ENCODE data around the gene ZBTB16. TPM values are rescaled to one million over a fixed set of nuclear protein-coding genes. Genes with fewer than 3 reads are reported as not detected.

The ZBTB16 gene
- total and polyA plus RNA-seq, 2 experiments from 2014 or later, result 0.29 to 1.4 TPM

DNA sequence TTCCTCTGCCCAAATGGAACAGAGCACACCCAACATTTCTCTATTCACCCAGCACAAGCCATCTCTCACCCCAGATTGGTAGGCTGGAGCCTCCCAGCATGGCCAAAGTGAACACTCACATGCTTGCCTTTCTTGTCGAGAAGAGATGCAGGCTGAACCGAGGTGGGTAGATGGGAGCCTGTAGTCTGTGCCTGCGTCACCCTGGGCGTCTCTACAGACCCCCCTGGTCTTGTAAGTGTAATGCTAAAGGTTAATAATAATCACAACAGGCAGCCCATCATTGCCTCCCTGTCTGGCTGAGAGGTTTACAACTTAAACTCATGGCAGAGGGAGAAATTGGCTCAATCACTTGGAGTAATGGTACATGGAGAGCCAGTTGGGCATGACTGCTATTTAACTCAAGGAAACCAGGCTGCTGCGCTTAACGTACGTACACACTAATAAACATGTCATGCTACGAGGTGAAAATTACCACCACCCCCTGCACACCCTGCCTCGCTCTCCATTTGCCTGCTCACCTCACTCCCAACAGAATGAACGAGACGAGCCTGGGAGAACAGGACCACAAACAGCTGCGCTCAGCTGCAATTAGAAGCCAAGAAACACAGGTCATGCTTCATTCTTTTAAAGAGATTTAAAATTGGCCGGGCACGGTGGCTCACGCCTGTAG lies 9.1 kb upstream of the ZBTB16 start:
- Histone ChIP-seq H4K20me1 (replicated peaks; ENCODE audit: insufficient read depth) (no peaks in the 10 kb centered on the region), H3K4me2 (no peak overlapping the region), H3F3A (replicated peaks; ENCODE audit: low read depth) (no peaks in the 10 kb centered on the region), H3K79me2 (replicated peaks; ENCODE audit: insufficient read depth) (no peaks in the 10 kb centered on the region), H3K27me3 (ENCODE audit: insufficient read depth) (peaks cover 11% of the 10 kb centered on the region; the same call in 1 of the 2 replicates), H3K9me2 (ENCODE audit: insufficient read depth) (no peaks in the 10 kb centered on the region), H3K27ac (ENCODE audit: low read depth) (no peak overlapping the region), H3K4me3 (no peak overlapping the region), H3K36me3 (ENCODE audit: insufficient read depth) (no peaks in the 10 kb centered on the region), H3K4me1 (ENCODE audit: insufficient read depth) (peaks cover 17% of the 10 kb centered on the region), H2AFZ (no peak overlapping the region)
- Mint-ChIP-seq H3K27me3 (ENCODE audit: insufficient read depth, low read depth, poor library complexity) (peaks cover 4% of the 10 kb centered on the region), H3K4me1 (peaks cover 16% of the 10 kb centered on the region), H3K27ac (no peak overlapping the region), H3K4me3 (no peak overlapping the region), H3K9me3 (no peaks in the 10 kb centered on the region), H3K36me3 (ENCODE audit: low read depth) (no peaks in the 10 kb centered on the region)
- TF ChIP-seq, protein P1, sequence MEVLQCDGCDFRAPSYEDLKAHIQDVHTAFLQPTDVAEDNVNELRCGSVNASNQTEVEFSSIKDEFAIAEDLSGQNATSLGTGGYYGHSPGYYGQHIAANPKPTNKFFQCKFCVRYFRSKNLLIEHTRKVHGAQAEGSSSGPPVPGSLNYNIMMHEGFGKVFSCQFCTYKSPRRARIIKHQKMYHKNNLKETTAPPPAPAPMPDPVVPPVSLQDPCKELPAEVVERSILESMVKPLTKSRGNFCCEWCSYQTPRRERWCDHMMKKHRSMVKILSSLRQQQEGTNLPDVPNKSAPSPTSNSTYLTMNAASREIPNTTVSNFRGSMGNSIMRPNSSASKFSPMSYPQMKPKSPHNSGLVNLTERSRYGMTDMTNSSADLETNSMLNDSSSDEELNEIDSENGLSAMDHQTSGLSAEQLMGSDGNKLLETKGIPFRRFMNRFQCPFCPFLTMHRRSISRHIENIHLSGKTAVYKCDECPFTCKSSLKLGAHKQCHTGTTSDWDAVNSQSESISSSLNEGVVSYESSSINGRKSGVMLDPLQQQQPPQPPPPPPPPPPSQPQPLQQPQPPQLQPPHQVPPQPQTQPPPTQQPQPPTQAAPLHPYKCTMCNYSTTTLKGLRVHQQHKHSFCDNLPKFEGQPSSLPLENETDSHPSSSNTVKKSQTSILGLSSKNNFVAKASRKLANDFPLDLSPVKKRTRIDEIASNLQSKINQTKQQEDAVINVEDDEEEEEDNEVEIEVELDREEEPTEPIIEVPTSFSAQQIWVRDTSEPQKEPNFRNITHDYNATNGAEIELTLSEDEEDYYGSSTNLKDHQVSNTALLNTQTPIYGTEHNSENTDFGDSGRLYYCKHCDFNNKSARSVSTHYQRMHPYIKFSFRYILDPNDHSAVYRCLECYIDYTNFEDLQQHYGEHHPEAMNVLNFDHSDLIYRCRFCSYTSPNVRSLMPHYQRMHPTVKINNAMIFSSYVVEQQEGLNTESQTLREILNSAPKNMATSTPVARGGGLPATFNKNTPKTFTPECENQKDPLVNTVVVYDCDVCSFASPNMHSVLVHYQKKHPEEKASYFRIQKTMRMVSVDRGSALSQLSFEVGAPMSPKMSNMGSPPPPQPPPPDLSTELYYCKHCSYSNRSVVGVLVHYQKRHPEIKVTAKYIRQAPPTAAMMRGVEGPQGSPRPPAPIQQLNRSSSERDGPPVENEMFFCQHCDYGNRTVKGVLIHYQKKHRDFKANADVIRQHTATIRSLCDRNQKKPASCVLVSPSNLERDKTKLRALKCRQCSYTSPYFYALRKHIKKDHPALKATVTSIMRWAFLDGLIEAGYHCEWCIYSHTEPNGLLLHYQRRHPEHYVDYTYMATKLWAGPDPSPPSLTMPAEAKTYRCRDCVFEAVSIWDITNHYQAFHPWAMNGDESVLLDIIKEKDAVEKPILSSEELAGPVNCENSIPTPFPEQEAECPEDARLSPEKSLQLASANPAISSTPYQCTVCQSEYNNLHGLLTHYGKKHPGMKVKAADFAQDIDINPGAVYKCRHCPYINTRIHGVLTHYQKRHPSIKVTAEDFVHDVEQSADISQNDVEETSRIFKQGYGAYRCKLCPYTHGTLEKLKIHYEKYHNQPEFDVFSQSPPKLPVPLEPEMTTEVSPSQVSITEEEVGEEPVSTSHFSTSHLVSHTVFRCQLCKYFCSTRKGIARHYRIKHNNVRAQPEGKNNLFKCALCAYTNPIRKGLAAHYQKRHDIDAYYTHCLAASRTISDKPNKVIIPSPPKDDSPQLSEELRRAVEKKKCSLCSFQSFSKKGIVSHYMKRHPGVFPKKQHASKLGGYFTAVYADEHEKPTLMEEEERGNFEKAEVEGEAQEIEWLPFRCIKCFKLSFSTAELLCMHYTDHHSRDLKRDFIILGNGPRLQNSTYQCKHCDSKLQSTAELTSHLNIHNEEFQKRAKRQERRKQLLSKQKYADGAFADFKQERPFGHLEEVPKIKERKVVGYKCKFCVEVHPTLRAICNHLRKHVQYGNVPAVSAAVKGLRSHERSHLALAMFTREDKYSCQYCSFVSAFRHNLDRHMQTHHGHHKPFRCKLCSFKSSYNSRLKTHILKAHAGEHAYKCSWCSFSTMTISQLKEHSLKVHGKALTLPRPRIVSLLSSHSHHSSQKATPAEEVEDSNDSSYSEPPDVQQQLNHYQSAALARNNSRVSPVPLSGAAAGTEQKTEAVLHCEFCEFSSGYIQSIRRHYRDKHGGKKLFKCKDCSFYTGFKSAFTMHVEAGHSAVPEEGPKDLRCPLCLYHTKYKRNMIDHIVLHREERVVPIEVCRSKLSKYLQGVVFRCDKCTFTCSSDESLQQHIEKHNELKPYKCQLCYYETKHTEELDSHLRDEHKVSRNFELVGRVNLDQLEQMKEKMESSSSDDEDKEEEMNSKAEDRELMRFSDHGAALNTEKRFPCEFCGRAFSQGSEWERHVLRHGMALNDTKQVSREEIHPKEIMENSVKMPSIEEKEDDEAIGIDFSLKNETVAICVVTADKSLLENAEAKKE (CRISPR knock-in tag; IDR thresholded peaks at IDR 0.05), result no peak
- TF ChIP-seq, protein P2, sequence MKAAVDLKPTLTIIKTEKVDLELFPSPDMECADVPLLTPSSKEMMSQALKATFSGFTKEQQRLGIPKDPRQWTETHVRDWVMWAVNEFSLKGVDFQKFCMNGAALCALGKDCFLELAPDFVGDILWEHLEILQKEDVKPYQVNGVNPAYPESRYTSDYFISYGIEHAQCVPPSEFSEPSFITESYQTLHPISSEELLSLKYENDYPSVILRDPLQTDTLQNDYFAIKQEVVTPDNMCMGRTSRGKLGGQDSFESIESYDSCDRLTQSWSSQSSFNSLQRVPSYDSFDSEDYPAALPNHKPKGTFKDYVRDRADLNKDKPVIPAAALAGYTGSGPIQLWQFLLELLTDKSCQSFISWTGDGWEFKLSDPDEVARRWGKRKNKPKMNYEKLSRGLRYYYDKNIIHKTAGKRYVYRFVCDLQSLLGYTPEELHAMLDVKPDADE (IDR thresholded peaks at IDR 0.05), result no peak
- TF ChIP-seq EZH2phosphoT487 (IDR thresholded peaks at IDR 0.05; ENCODE audit: unreplicated experiment) (no peak), JUNB (IDR thresholded peaks at IDR 0.05; ENCODE audit: unreplicated experiment) (no peak), EZH2 (IDR thresholded peaks at IDR 0.05; ENCODE audit: low read depth, unreplicated experiment) (no peak), STAT1 (IDR thresholded peaks at IDR 0.05; ENCODE audit: unreplicated experiment) (no peak), ZNF114 (CRISPR knock-in tag; IDR thresholded peaks at IDR 0.05) (no peak), POLR2AphosphoS5 (IDR thresholded peaks at IDR 0.05; ENCODE audit: low read depth) (no peak), ZNF331 (CRISPR knock-in tag; IDR thresholded peaks at IDR 0.05; ENCODE audit: low read depth) (no peak), NANOG (IDR thresholded peaks at IDR 0.05; ENCODE audit: borderline replicate concordance) (no peak), CREB1 (CRISPR knock-in tag; IDR thresholded peaks at IDR 0.05; ENCODE audit: low read depth) (no peak)
- TF ChIP-seq, protein P3, sequence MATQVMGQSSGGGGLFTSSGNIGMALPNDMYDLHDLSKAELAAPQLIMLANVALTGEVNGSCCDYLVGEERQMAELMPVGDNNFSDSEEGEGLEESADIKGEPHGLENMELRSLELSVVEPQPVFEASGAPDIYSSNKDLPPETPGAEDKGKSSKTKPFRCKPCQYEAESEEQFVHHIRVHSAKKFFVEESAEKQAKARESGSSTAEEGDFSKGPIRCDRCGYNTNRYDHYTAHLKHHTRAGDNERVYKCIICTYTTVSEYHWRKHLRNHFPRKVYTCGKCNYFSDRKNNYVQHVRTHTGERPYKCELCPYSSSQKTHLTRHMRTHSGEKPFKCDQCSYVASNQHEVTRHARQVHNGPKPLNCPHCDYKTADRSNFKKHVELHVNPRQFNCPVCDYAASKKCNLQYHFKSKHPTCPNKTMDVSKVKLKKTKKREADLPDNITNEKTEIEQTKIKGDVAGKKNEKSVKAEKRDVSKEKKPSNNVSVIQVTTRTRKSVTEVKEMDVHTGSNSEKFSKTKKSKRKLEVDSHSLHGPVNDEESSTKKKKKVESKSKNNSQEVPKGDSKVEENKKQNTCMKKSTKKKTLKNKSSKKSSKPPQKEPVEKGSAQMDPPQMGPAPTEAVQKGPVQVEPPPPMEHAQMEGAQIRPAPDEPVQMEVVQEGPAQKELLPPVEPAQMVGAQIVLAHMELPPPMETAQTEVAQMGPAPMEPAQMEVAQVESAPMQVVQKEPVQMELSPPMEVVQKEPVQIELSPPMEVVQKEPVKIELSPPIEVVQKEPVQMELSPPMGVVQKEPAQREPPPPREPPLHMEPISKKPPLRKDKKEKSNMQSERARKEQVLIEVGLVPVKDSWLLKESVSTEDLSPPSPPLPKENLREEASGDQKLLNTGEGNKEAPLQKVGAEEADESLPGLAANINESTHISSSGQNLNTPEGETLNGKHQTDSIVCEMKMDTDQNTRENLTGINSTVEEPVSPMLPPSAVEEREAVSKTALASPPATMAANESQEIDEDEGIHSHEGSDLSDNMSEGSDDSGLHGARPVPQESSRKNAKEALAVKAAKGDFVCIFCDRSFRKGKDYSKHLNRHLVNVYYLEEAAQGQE (IDR thresholded peaks at IDR 0.05; ENCODE audit: unreplicated experiment), result no peak
- TF ChIP-seq, protein P4, sequence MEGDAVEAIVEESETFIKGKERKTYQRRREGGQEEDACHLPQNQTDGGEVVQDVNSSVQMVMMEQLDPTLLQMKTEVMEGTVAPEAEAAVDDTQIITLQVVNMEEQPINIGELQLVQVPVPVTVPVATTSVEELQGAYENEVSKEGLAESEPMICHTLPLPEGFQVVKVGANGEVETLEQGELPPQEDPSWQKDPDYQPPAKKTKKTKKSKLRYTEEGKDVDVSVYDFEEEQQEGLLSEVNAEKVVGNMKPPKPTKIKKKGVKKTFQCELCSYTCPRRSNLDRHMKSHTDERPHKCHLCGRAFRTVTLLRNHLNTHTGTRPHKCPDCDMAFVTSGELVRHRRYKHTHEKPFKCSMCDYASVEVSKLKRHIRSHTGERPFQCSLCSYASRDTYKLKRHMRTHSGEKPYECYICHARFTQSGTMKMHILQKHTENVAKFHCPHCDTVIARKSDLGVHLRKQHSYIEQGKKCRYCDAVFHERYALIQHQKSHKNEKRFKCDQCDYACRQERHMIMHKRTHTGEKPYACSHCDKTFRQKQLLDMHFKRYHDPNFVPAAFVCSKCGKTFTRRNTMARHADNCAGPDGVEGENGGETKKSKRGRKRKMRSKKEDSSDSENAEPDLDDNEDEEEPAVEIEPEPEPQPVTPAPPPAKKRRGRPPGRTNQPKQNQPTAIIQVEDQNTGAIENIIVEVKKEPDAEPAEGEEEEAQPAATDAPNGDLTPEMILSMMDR (conservative IDR thresholded peaks at IDR 0.05; ENCODE audit: low read depth in 2 of 2), result no peak
- ATAC-seq (no peak), DNase-seq (ENCODE audit: low spot score) (no peak)

Measured in GM23338 (cell line).